OCI-LY1 (cell line): ENCODE results near the gene CYP4A22.

ENCODE experiments used
- H2AFZ ChIP-seq: fragments of 200-600 bp; sonication (generic), shearing (Covaris generic); 2 replicates; pipeline ENCODE4 v1.6.0; 2014; ENCODE audit warnings: antibody characterized with exemption, mild to moderate bottlenecking, low read length
- H3F3A ChIP-seq: fragments of 200-600 bp; sonication (generic), shearing (Covaris generic); 2 replicates; pipeline ENCODE4 v1.6.0; 2014; ENCODE audit warnings: mild to moderate bottlenecking, antibody characterized with exemption, low read length, moderate library complexity; ENCODE audit not compliant: insufficient read depth
- H3K27ac ChIP-seq: fragments of 200-600 bp; sonication (generic); 2 replicates; pipeline ENCODE4 v1.5.1; 2014; ENCODE audit warnings: low read length, mixed run types, mild to moderate bottlenecking, low read depth; ENCODE audit not compliant: poor library complexity, severe bottlenecking
- H3K27me3 ChIP-seq: fragments of 200-600 bp; sonication (generic); 2 replicates; pipeline ENCODE4 v1.6.0; 2014; ENCODE audit warnings: antibody characterized with exemption, mild to moderate bottlenecking, low read length, moderate library complexity; ENCODE audit not compliant: insufficient read depth
- H3K36me3 ChIP-seq: fragments of 200-600 bp; sonication (generic); 2 replicates; pipeline ENCODE4 v1.6.1; 2014; ENCODE audit warnings: mild to moderate bottlenecking, antibody characterized with exemption, low read length, moderate library complexity, mixed read lengths; ENCODE audit not compliant: insufficient read depth
- H3K4me1 ChIP-seq: fragments of 200-600 bp; sonication (generic); 2 replicates; pipeline ENCODE4 v1.5.1; 2014; ENCODE audit warnings: mild to moderate bottlenecking, low read length, moderate library complexity; ENCODE audit not compliant: insufficient read depth, severe bottlenecking
- H3K4me2 ChIP-seq: fragments of 200-600 bp; sonication (generic), shearing (Covaris generic); 2 replicates; pipeline ENCODE4 v1.6.1; 2014; ENCODE audit warnings: low read length
- H3K4me3 ChIP-seq: fragments of 200-600 bp; sonication (generic); 2 replicates; pipeline ENCODE4 v1.5.1; 2014; ENCODE audit warnings: low read length, low read depth, mild to moderate bottlenecking, mixed read lengths; ENCODE audit not compliant: poor library complexity, severe bottlenecking
- H3K79me2 ChIP-seq: fragments of 200-600 bp; shearing (Covaris generic); 2 replicates; pipeline ENCODE4 v1.6.1; 2016; ENCODE audit warnings: mixed run types, low read length, mixed read lengths; ENCODE audit not compliant: insufficient read depth
- H3K9ac ChIP-seq: fragments of 200-600 bp; sonication (generic), shearing (Covaris generic); 2 replicates; pipeline ENCODE4 v1.6.1; 2014; ENCODE audit warnings: mild to moderate bottlenecking, low read length, mixed read lengths
- H3K9me2 ChIP-seq: fragments of 200-600 bp; sonication (generic), shearing (Covaris generic); 2 replicates; pipeline ENCODE4 v1.6.1; 2014; ENCODE audit warnings: low read depth, mild to moderate bottlenecking, low read length, mixed read lengths
- H3K9me3 ChIP-seq: fragments of 200-600 bp; shearing (Covaris generic); 2 replicates; pipeline ENCODE4 v1.6.1; 2014; ENCODE audit warnings: low read length, mixed read lengths
- H4K20me1 ChIP-seq: fragments of 200-600 bp; sonication (generic), shearing (Covaris generic); 2 replicates; pipeline ENCODE4 v1.6.0; 2016; ENCODE audit warnings: mild to moderate bottlenecking, low read length; ENCODE audit not compliant: insufficient read depth
- EZH2 ChIP-seq: fragments of 200-600 bp; sonication (generic), shearing (Covaris generic); IDR thresholded peaks from 2 replicates; pipeline ENCODE4 v1.8.0; 2017; ENCODE audit warnings: borderline replicate concordance, mixed run types, mild to moderate bottlenecking, antibody characterized with exemption, low read length, moderate library complexity, mixed read lengths
- TF ChIP-seq, protein P1 (sequence below): fragments of 200-600 bp; sonication (generic), shearing (Covaris generic); IDR thresholded peaks from 2 replicates; pipeline ENCODE4 v1.5.1; 2017; ENCODE audit warnings: mild to moderate bottlenecking, antibody characterized with exemption, low read length, moderate library complexity, mixed read lengths

CYP4A22 gene

DNA sequence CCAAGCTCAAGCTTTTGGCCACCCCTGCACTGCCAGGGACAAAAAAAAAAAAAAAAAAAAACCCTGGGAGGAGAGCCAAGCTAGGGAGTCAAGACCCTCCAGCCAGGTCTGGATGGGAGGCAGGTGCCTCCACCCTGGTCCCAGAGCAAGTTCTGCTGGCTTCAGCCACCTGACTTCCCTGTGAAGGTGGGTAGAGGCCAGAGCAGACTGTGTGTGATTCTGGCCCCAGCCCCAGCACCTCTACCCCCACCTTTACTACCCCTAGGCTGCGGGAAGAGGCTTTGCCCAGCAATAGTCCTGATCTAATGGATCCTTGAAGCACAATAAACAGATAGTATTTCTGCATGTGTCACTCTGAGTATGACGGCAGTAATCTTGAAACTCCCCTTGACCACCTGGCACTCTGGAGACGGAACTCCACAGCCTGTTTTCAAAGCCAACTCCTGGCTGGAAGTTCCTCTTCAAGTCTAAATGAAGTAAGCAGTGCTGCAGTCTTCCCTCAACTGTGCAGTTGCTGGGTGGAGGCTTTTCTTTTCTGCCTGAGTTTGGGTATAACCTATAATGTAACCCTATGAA lies 42.8 kb downstream of the CYP4A22 start:
- no peaks in the 10 kb centered on the region for H3K79me2 ChIP-seq
- H2AFZ ChIP-seq: no peak overlapping the region
- no peaks in the 10 kb centered on the region for H3F3A ChIP-seq
- H3K9me3 ChIP-seq: no peaks in the 10 kb centered on the region
- no peaks in the 10 kb centered on the region for H3K9me2 ChIP-seq
- H3K4me3 ChIP-seq: no peak overlapping the region
- no peak overlapping the region for H3K27ac ChIP-seq
- TF ChIP-seq, protein P1, sequence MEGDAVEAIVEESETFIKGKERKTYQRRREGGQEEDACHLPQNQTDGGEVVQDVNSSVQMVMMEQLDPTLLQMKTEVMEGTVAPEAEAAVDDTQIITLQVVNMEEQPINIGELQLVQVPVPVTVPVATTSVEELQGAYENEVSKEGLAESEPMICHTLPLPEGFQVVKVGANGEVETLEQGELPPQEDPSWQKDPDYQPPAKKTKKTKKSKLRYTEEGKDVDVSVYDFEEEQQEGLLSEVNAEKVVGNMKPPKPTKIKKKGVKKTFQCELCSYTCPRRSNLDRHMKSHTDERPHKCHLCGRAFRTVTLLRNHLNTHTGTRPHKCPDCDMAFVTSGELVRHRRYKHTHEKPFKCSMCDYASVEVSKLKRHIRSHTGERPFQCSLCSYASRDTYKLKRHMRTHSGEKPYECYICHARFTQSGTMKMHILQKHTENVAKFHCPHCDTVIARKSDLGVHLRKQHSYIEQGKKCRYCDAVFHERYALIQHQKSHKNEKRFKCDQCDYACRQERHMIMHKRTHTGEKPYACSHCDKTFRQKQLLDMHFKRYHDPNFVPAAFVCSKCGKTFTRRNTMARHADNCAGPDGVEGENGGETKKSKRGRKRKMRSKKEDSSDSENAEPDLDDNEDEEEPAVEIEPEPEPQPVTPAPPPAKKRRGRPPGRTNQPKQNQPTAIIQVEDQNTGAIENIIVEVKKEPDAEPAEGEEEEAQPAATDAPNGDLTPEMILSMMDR: no peak
- no peak for TF ChIP-seq EZH2
- no peak overlapping the region for H3K4me2 ChIP-seq
- H3K27me3 ChIP-seq: no peaks in the 10 kb centered on the region
- H3K4me1 ChIP-seq: peaks cover 5% of the 10 kb centered on the region
- H3K9ac ChIP-seq: no peak overlapping the region
- no peaks in the 10 kb centered on the region for H3K36me3 ChIP-seq
- H4K20me1 ChIP-seq: no peaks in the 10 kb centered on the region

DNA sequence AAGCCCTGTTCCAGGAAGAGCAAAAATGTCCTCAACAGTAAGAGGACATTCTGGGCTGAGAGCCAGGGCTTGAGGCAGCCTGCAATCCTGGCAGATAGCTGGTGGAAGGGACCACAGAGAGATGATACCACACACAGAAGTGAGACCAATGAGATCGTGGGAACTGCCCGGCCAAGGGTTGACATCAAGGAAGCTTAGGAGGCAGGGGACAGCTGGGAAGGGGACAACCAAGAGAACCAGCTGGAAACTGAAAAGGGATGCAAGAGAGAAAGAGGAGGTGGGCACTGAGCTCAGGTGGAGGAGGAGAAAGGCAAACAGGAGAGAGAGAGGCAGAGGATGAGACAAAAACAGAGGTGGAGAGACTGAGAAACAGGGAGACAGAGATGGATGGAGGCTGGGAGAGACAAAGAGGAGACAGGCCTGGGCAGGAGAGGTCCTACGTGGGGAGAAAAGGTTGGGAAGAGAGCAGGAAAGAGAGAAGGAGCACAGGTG lies 43.4 kb downstream of the CYP4A22 start:
- H2AFZ ChIP-seq: no peak overlapping the region
- no peaks in the 10 kb centered on the region for H3K9me2 ChIP-seq
- H3K36me3 ChIP-seq: no peaks in the 10 kb centered on the region
- no peak overlapping the region for H3K27ac ChIP-seq
- H3K27me3 ChIP-seq: no peaks in the 10 kb centered on the region
- no peak overlapping the region for H3K9ac ChIP-seq
- no peaks in the 10 kb centered on the region for H3K9me3 ChIP-seq
- H3K79me2 ChIP-seq: no peaks in the 10 kb centered on the region
- H3K4me1 ChIP-seq: peaks cover 5% of the 10 kb centered on the region
- no peak overlapping the region for H3K4me2 ChIP-seq
- no peak for TF ChIP-seq EZH2
- TF ChIP-seq, protein P1: no peak
- H3F3A ChIP-seq: no peaks in the 10 kb centered on the region
- H4K20me1 ChIP-seq: no peaks in the 10 kb centered on the region
- H3K4me3 ChIP-seq: no peak overlapping the region

DNA sequence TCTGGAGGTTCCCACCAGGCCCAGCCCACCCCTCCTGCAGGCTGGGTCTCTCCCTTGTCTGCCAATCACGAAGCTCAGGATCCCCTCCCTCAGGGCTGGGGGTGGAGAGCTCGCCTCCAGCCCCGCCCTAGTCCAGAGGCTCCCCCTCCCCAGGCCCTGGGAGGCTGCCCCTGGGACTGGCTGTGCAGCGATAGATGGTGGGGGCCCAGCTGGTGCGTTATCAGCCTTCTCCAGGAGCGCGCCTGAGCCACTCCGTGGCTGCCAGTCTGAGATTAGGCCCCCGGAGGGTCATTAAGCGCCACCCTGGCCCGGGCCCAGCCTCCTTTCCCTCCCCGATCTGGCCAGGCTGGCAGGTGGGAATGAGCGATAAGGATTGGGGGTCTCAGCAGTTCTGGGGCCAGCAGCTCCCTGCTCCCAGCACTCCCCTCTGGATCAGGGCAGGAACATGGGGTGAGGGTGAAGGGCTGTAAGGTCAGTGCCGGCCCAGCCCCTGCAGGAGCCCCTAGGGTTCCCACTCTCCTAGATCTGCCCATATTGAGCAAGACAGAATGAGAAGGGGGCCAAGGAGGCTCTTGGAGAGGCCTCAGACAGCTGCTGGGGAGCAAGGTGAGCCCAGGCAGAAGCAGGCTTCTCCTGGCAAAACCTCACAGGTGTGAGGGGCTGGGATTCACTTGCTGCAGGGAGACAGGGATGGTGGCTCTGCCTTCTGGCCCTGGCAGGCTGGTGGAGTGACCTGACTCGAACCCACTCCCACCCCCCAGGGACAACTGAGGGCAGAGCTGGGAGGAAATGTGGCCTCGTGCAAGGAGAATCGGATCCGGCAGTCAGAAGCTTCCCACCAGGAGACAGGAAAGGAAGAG lies 44.1 kb downstream of the CYP4A22 start:
- no peak overlapping the region for H2AFZ ChIP-seq
- no peaks in the 10 kb centered on the region for H3F3A ChIP-seq
- H3K9me3 ChIP-seq: no peaks in the 10 kb centered on the region
- H3K36me3 ChIP-seq: no peaks in the 10 kb centered on the region
- no peaks in the 10 kb centered on the region for H3K27me3 ChIP-seq
- no peak overlapping the region for H3K9ac ChIP-seq
- H4K20me1 ChIP-seq: no peaks in the 10 kb centered on the region
- peaks cover 5% of the 10 kb centered on the region for H3K4me1 ChIP-seq
- no peaks in the 10 kb centered on the region for H3K79me2 ChIP-seq
- no peak overlapping the region for H3K27ac ChIP-seq
- no peak overlapping the region for H3K4me3 ChIP-seq
- no peaks in the 10 kb centered on the region for H3K9me2 ChIP-seq
- TF ChIP-seq, protein P1: no peak
- no peak for TF ChIP-seq EZH2
- H3K4me2 ChIP-seq: no peak overlapping the region
